AG10803 (cell line): ENCODE results near the gene DPP6.

Experiments used
- DNase-seq: peaks from one replicate; pipeline ENCODE4 v3.0.0; 2010; ENCODE audit warnings: low read depth
- H3K4me3 ChIP-seq: 2 replicates; pipeline ENCODE4 v1.5.1; 2011; ENCODE audit warnings: mild to moderate bottlenecking, low read length, control low read depth
- CTCF ChIP-seq: conservative IDR thresholded peaks from 2 replicates; pipeline ENCODE4 v1.5.1; 2011; ENCODE audit warnings: mild to moderate bottlenecking, low read length, control low read depth, inconsistent platforms

The DPP6 gene

GRCh38 chr7:154451480-154452457 lies 399.6 kb downstream of the DPP6 start:
- no peak for TF ChIP-seq CTCF
- no peak overlapping the region for H3K4me3 ChIP-seq
- no peak for DNase-seq

GRCh38 chr7:154463794-154464193 lies 411.6 kb downstream of the DPP6 start:
- no peak overlapping the region for H3K4me3 ChIP-seq
- TF ChIP-seq CTCF = no peak
- DNase-seq = no peak

- no peak for DNase-seq
- no peak overlapping the region for H3K4me3 ChIP-seq
- no peak for TF ChIP-seq CTCF
These were observed 417.5 kb downstream of the DPP6 start for GRCh38 chr7:154469652-154470051.

- no peak for TF ChIP-seq CTCF
- H3K4me3 ChIP-seq = no peak overlapping the region
- DNase-seq = no peak
These were observed 420.1 kb downstream of the DPP6 start for GRCh38 chr7:154472343-154472742.

- no peak overlapping the region for H3K4me3 ChIP-seq
- no peak for TF ChIP-seq CTCF
- DNase-seq = no peak
These were observed 421.2 kb downstream of the DPP6 start for GRCh38 chr7:154473360-154473759.

GRCh38 chr7:154474903-154475520 lies 422.8 kb downstream of the DPP6 start:
- H3K4me3 ChIP-seq = no peak overlapping the region
- DNase-seq = no peak
- no peak for TF ChIP-seq CTCF

GRCh38 chr7:154475864-154476263 lies 423.7 kb downstream of the DPP6 start:
- no peak for TF ChIP-seq CTCF
- no peak overlapping the region for H3K4me3 ChIP-seq
- no peak for DNase-seq
